ENCODE results near the gene CLSTN1. TPM values are rescaled to one million over a fixed set of nuclear protein-coding genes. Genes with fewer than 3 reads are reported as not detected.

The CLSTN1 gene
- total RNA-seq, 1 donor from 2014 or later = 130 TPM

DNA sequence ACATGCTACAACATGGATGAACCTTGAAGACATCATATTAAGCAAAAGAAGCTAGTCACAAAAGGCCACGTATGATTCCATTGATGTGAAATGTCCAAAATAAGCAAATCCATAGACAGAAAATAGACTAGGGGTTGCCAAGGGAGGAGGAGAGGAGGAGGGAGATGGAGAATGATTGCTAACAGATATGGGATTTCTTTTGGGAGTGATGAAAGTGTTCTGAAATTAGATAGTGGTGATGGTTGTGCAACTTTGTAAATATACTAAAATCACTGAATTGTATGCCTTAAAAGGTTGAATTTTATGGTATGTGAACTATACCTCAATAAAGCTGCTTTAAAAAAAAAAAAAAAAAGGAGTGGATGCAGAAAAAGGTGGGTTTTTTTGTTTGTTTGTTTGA, 7.6 kb downstream of the CLSTN1 start:
- Mint-ChIP-seq H3K27me3 (no peaks in the 10 kb centered on the region), H3K27ac (peak overlapping the region; percentile 1), H3K4me3 (ENCODE audit: low read depth) (no peak overlapping the region), H3K9me3 (ENCODE audit: low read depth) (no peaks in the 10 kb centered on the region), H3K4me1 (ENCODE audit: low read depth) (peaks cover 14% of the 10 kb centered on the region), H3K36me3 (ENCODE audit: insufficient read depth) (peaks cover 1% of the 10 kb centered on the region)
- no peak for DNase-seq (ENCODE audit: low spot score, unreplicated experiment)
- TF ChIP-seq CTCF (IDR thresholded peaks at IDR 0.05; ENCODE audit: unreplicated experiment) = no peak

DNA sequence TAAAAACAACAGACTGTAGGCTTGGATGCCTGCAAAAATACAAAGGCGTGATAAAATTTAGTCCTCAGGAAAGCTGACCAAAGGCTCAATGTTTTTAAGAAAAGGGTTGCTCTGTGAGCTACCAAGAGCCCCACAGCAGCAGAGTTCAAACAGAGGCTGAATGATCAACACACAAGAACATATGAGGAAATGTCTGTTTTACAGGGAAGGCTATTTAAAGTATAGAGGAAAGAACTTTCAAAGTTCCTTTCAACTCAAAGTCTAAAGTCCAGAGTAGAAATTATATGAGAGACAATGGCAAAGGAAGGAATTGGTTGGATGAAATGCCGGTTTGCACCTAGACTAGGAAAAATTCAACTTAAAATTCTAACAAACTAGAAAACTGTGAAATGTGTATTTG, 8.6 kb downstream of the CLSTN1 start:
- no peaks in the 10 kb centered on the region for H3K36me3 Mint-ChIP-seq (ENCODE audit: insufficient read depth)
- H3K9me3 Mint-ChIP-seq (ENCODE audit: low read depth) = no peaks in the 10 kb centered on the region
- no peak for DNase-seq (ENCODE audit: low spot score, unreplicated experiment)
- no peak overlapping the region for H3K27ac Mint-ChIP-seq
- H3K27me3 Mint-ChIP-seq = no peaks in the 10 kb centered on the region
- TF ChIP-seq CTCF (IDR thresholded peaks at IDR 0.05; ENCODE audit: unreplicated experiment) = no peak
- H3K4me3 Mint-ChIP-seq (ENCODE audit: low read depth) = no peak overlapping the region
- H3K4me1 Mint-ChIP-seq (ENCODE audit: low read depth) = peaks cover 11% of the 10 kb centered on the region

DNA sequence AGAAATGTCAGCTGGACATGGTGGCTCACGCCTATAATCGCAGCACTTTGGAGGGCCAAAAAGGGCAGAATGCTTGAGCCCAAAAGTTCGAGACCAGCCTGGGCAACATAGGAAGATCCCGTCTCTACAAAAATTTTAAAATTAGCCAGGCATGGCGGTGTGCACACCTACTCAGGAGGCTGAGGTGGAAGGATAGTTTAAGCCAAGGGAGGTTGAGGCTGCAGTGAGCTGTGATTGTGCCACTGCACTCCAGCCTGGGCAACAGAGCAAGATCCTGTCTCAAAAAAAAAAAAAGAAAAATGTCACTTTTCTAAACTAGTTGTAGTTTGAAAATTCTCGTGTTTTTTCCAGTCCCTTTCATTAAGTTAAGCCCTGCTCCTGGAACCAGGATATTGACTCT, 9.1 kb downstream of the CLSTN1 start:
- DNase-seq (ENCODE audit: low spot score, unreplicated experiment) = no peak
- no peak for TF ChIP-seq CTCF (IDR thresholded peaks at IDR 0.05; ENCODE audit: unreplicated experiment)
- H3K9me3 Mint-ChIP-seq (ENCODE audit: low read depth) = no peaks in the 10 kb centered on the region
- peaks cover 8% of the 10 kb centered on the region for H3K4me1 Mint-ChIP-seq (ENCODE audit: low read depth)
- no peaks in the 10 kb centered on the region for H3K36me3 Mint-ChIP-seq (ENCODE audit: insufficient read depth)
- H3K27me3 Mint-ChIP-seq = no peaks in the 10 kb centered on the region
- H3K27ac Mint-ChIP-seq = no peak overlapping the region
- no peak overlapping the region for H3K4me3 Mint-ChIP-seq (ENCODE audit: low read depth)

- TF ChIP-seq CTCF (IDR thresholded peaks at IDR 0.05; ENCODE audit: unreplicated experiment) = no peak
Observed at GRCh38 chr1:9811239-9811966, 12.4 kb downstream of the CLSTN1 start.

DNA sequence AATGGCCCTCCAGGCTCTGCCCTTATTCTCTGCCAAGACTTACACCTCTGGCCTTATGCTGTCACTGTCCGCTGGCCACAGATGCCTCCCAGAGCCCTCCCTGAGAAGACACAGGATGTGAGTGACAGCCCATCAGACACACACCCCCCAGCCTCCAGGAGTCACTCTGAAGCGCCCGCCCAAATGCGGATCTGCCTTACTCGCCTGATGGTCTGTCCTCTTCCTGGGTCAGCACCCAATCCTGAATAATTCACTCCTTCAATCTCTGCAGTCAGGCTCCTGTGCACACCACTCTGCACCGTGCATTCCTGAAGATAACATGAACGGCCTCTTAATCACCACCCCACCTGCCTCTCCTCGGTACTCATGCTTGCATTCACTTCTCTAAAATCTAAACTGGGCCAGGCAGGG, 14.7 kb downstream of the CLSTN1 start:
- H3K27me3 Mint-ChIP-seq = no peaks in the 10 kb centered on the region
- no peaks in the 10 kb centered on the region for H3K36me3 Mint-ChIP-seq (ENCODE audit: insufficient read depth)
- no peak overlapping the region for H3K4me3 Mint-ChIP-seq (ENCODE audit: low read depth)
- no peak for TF ChIP-seq CTCF (IDR thresholded peaks at IDR 0.05; ENCODE audit: unreplicated experiment)
- no peaks in the 10 kb centered on the region for H3K9me3 Mint-ChIP-seq (ENCODE audit: low read depth)
- DNase-seq (ENCODE audit: low spot score, unreplicated experiment) = no peak
- peak overlapping the region; percentile 62 for H3K27ac Mint-ChIP-seq
- H3K4me1 Mint-ChIP-seq (ENCODE audit: low read depth) = peaks cover 24% of the 10 kb centered on the region

More at GRCh38 chr1:9811239-9811966, 12.4 kb downstream of the CLSTN1 start:
- no peak overlapping the region for H3K27ac Mint-ChIP-seq
- peaks cover 22% of the 10 kb centered on the region for H3K4me1 Mint-ChIP-seq (ENCODE audit: low read depth)
- H3K36me3 Mint-ChIP-seq (ENCODE audit: insufficient read depth) = no peaks in the 10 kb centered on the region
- H3K27me3 Mint-ChIP-seq = no peaks in the 10 kb centered on the region
- no peaks in the 10 kb centered on the region for H3K9me3 Mint-ChIP-seq (ENCODE audit: low read depth)
- DNase-seq (ENCODE audit: low spot score, unreplicated experiment) = no peak
- H3K4me3 Mint-ChIP-seq (ENCODE audit: low read depth) = no peak overlapping the region
